OCI-LY3 (cell line): ENCODE data around the gene TTI1.

ENCODE experiments used
- EZH2phosphoT487 ChIP-seq: fragments of 200-600 bp; shearing (Covaris generic); IDR thresholded peaks from 2 replicates; pipeline ENCODE4 v1.6.1; 2018; ENCODE audit warnings: antibody characterized with exemption, mixed run types, low read depth
- TF ChIP-seq, protein P1 (sequence below): fragments of 200-600, 300-600 bp; sonication (generic); IDR thresholded peaks from 2 replicates; pipeline ENCODE4 v1.5.1; 2014; ENCODE audit warnings: antibody characterized with exemption, low read length, low read depth

DNA sequence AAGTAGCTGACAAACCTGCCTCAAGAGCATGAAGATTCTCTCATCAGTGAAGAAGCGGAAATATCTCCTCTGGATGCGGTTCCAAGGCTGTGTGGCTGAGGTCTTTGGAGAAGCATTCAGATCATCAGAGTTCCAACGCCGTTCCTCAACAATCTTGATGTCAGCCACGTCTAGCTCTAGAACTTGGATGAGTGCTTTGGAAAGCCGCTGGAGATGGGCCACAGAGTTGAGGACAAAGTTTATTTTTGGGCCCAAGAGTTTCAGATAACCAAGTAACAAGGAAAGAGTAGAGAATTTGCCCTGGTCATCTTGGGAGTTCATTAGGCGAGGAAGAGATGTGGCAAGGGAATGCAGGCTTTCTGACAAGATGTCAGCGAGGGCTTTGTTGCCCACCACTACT, 20.9 kb downstream of the TTI1 start:
- TF ChIP-seq EZH2phosphoT487, result no peak
- TF ChIP-seq, protein P1, sequence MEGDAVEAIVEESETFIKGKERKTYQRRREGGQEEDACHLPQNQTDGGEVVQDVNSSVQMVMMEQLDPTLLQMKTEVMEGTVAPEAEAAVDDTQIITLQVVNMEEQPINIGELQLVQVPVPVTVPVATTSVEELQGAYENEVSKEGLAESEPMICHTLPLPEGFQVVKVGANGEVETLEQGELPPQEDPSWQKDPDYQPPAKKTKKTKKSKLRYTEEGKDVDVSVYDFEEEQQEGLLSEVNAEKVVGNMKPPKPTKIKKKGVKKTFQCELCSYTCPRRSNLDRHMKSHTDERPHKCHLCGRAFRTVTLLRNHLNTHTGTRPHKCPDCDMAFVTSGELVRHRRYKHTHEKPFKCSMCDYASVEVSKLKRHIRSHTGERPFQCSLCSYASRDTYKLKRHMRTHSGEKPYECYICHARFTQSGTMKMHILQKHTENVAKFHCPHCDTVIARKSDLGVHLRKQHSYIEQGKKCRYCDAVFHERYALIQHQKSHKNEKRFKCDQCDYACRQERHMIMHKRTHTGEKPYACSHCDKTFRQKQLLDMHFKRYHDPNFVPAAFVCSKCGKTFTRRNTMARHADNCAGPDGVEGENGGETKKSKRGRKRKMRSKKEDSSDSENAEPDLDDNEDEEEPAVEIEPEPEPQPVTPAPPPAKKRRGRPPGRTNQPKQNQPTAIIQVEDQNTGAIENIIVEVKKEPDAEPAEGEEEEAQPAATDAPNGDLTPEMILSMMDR, result no peak
